DOHH2 (cell line): ENCODE measurements around the gene AGK.

Source experiments
- H3F3A ChIP-seq: fragments of 200-600 bp; sonication (generic), shearing (Covaris generic); 2 replicates; pipeline ENCODE4 v1.6.0; 2016; ENCODE audit warnings: antibody characterized with exemption, mild to moderate bottlenecking; ENCODE audit not compliant: control insufficient read depth, insufficient read depth
- H3K27ac ChIP-seq: fragments of 200-600 bp; sonication (generic); 2 replicates; pipeline ENCODE4 v1.5.1; 2014; ENCODE audit warnings: low read depth, mild to moderate bottlenecking, low read length, moderate library complexity
- H3K27me3 ChIP-seq: fragments of 200-600 bp; sonication (generic); 2 replicates; pipeline ENCODE4 v1.6.1; 2014; ENCODE audit warnings: mild to moderate bottlenecking, low read length, mixed read lengths; ENCODE audit not compliant: control insufficient read depth
- H3K36me3 ChIP-seq: fragments of 200-600 bp; sonication (generic); 2 replicates; pipeline ENCODE4 v1.6.1; 2014; ENCODE audit warnings: mild to moderate bottlenecking, low read length, moderate library complexity, mixed read lengths; ENCODE audit not compliant: control insufficient read depth
- H3K4me1 ChIP-seq: fragments of 200-600 bp; sonication (generic); 2 replicates; pipeline ENCODE4 v1.6.1; 2014; ENCODE audit warnings: mild to moderate bottlenecking, low read length, mixed read lengths; ENCODE audit not compliant: control insufficient read depth
- H3K4me2 ChIP-seq: fragments of 200-600 bp; sonication (generic); 2 replicates; pipeline ENCODE4 v1.6.0; 2014; ENCODE audit warnings: mild to moderate bottlenecking, low read length, moderate library complexity
- H3K4me3 ChIP-seq: fragments of 200-600 bp; sonication (generic); 2 replicates; pipeline ENCODE4 v1.5.1; 2014; ENCODE audit warnings: mild to moderate bottlenecking, low read length, mixed read lengths
- H3K79me2 ChIP-seq: fragments of 200-600 bp; sonication (generic); 2 replicates; pipeline ENCODE4 v1.6.1; 2014; ENCODE audit warnings: mild to moderate bottlenecking, low read length, mixed read lengths; ENCODE audit not compliant: control insufficient read depth
- H3K9me2 ChIP-seq: fragments of 200-600 bp; sonication (generic); replicated peaks from 2 replicates; pipeline ENCODE4 v1.6.1; 2014; ENCODE audit warnings: mild to moderate bottlenecking, low read length, mixed read lengths; ENCODE audit not compliant: control insufficient read depth
- H3K9me3 ChIP-seq: fragments of 200-600 bp; sonication (generic); 2 replicates; pipeline ENCODE4 v1.6.1; 2014; ENCODE audit warnings: antibody characterized with exemption, low read length, mixed read lengths; ENCODE audit not compliant: control insufficient read depth, insufficient read depth
- H4K20me1 ChIP-seq: fragments of 200-600 bp; sonication (generic); 2 replicates; pipeline ENCODE4 v1.6.0; 2014; ENCODE audit warnings: low read depth, mild to moderate bottlenecking, antibody characterized with exemption, low read length, moderate library complexity; ENCODE audit not compliant: control insufficient read depth, insufficient read depth
- CTCF ChIP-seq: fragments of 200-600 bp; sonication (generic); IDR thresholded peaks from one replicate; pipeline ENCODE4 v1.5.1; 2014; ENCODE audit warnings: antibody characterized with exemption, mild to moderate bottlenecking, low read depth, low read length; ENCODE audit not compliant: poor library complexity, severe bottlenecking
- EZH2phosphoT487 ChIP-seq: fragments of 200-600 bp; sonication (generic); IDR thresholded peaks from 2 replicates; pipeline ENCODE4 v1.6.1; 2017; ENCODE audit warnings: borderline replicate concordance, mild to moderate bottlenecking, antibody characterized with exemption, low read length, moderate library complexity, mixed read lengths

AGK gene

GRCh38 chr7:141562543-141562942 is 11.3 kb downstream of the AGK start:
- no peak overlapping the region for H3K4me2 ChIP-seq

GRCh38 chr7:141562972-141563371 is 11.8 kb downstream of the AGK start:
- Histone ChIP-seq H3K4me1 (no peaks in the 10 kb centered on the region), H3K36me3 (peaks cover 87% of the 10 kb centered on the region), H3K9me3 (peaks cover 12% of the 10 kb centered on the region; the same call in 1 of the 2 replicates), H3K27me3 (no peaks in the 10 kb centered on the region), H3K4me2 (no peak overlapping the region), H4K20me1 (no peaks in the 10 kb centered on the region), H3K9me2 (no peaks in the 10 kb centered on the region), H3F3A (no peaks in the 10 kb centered on the region), H3K27ac (no peak overlapping the region), H3K79me2 (peaks cover 14% of the 10 kb centered on the region), H3K4me3 (no peak overlapping the region)
- TF ChIP-seq CTCF (no peak), EZH2phosphoT487 (no peak)

More at GRCh38 chr7:141562543-141562942, 11.3 kb downstream of the AGK start:
- Histone ChIP-seq H3K4me3 (no peak overlapping the region), H3K27ac (no peak overlapping the region), H3K79me2 (peaks cover 14% of the 10 kb centered on the region), H3K27me3 (no peaks in the 10 kb centered on the region), H3K36me3 (peaks cover 87% of the 10 kb centered on the region), H3F3A (no peaks in the 10 kb centered on the region), H3K4me1 (no peaks in the 10 kb centered on the region), H3K9me2 (no peaks in the 10 kb centered on the region), H4K20me1 (no peaks in the 10 kb centered on the region), H3K9me3 (peaks cover 12% of the 10 kb centered on the region; the same call in 1 of the 2 replicates)
- no peak for TF ChIP-seq EZH2phosphoT487
- TF ChIP-seq CTCF: no peak

GRCh38 chr7:141563956-141564623 is 12.9 kb downstream of the AGK start:
- Histone ChIP-seq H3K4me1 (no peaks in the 10 kb centered on the region), H3K79me2 (peaks cover 14% of the 10 kb centered on the region), H3K36me3 (peaks cover 84% of the 10 kb centered on the region), H3K9me3 (peaks cover 6% of the 10 kb centered on the region; the same call in 1 of the 2 replicates), H3K27ac (no peak overlapping the region), H3K4me3 (no peak overlapping the region), H3K4me2 (no peak overlapping the region), H3F3A (no peaks in the 10 kb centered on the region), H4K20me1 (no peaks in the 10 kb centered on the region), H3K27me3 (no peaks in the 10 kb centered on the region), H3K9me2 (no peaks in the 10 kb centered on the region)
- TF ChIP-seq EZH2phosphoT487 (no peak), CTCF (no peak)
